ENCODE data around the gene KCNJ18.
"Not testable (repeated sequence)": the region's sequence is repeated elsewhere in the genome, so short reads cannot be mapped to it uniquely, and the experiment has no call there.

GRCh38 chr17:21751111-21751510 is 58.8 kb downstream of the KCNJ18 start:
- TF ChIP-seq CTCF (conservative IDR thresholded peaks at IDR 0.05; ENCODE audit: low read depth, low read length); EZH2 (IDR thresholded peaks at IDR 0.05; ENCODE audit: low read length, unreplicated experiment); EZH2phosphoT487 (IDR thresholded peaks at IDR 0.05; ENCODE audit: borderline replicate concordance, low read length): not testable (repeated sequence)
